ENCODE measurements around the gene COL18A1. TPM values are rescaled to one million over a fixed set of nuclear protein-coding genes. Genes with fewer than 3 reads are reported as not detected.

Gene COL18A1
- total and polyA plus RNA-seq, 2 experiments from 2014 or later = 97.1 to 140 TPM

GRCh38 chr21:45463871-45464270, 58.9 kb downstream of the COL18A1 start:
- DNase-seq (ENCODE audit: low spot score) = no peak
- Histone ChIP-seq H3K4me1 (ENCODE audit: insufficient read depth) (peaks cover 12% of the 10 kb centered on the region), H3K79me2 (peaks cover 25% of the 10 kb centered on the region), H3K4me2 (no peak overlapping the region), H3K27ac (no peak overlapping the region), H3K9me3 (ENCODE audit: low read depth) (peaks cover 11% of the 10 kb centered on the region), H3K9me2 (replicated peaks; ENCODE audit: insufficient read depth) (no peaks in the 10 kb centered on the region), H4K20me1 (ENCODE audit: insufficient read depth, poor library complexity, severe bottlenecking) (no peaks in the 10 kb centered on the region), H3K4me3 (no peak overlapping the region), H3K36me3 (replicated peaks; ENCODE audit: insufficient read depth, low read depth) (no peaks in the 10 kb centered on the region), H3K27me3 (no peaks in the 10 kb centered on the region), H2AFZ (no peak overlapping the region)
- 95% methylated on average over 6 of the region's 7 CpGs for WGBS (ENCODE audit: low lambda C conversion rate, missing lambda C conversion rate)
- TF ChIP-seq CTCF (IDR thresholded peaks at IDR 0.05; ENCODE audit: poor library complexity) (no peak), EZH2phosphoT487 (IDR thresholded peaks at IDR 0.05; ENCODE audit: low read depth, severe bottlenecking, unreplicated experiment) (no peak), EZH2 (IDR thresholded peaks at IDR 0.05; ENCODE audit: borderline replicate concordance) (no peak)

- H3K27me3 ChIP-seq = no peaks in the 10 kb centered on the region
- no peak overlapping the region for H3K4me3 ChIP-seq
- no peaks in the 10 kb centered on the region for H4K20me1 ChIP-seq (ENCODE audit: insufficient read depth, poor library complexity, severe bottlenecking)
- no peak for TF ChIP-seq EZH2 (IDR thresholded peaks at IDR 0.05; ENCODE audit: borderline replicate concordance)
- TF ChIP-seq CTCF (IDR thresholded peaks at IDR 0.05; ENCODE audit: poor library complexity) = no peak
- 98% methylated on average over 5 of the region's 5 CpGs for WGBS (ENCODE audit: low lambda C conversion rate, missing lambda C conversion rate)
- no peaks in the 10 kb centered on the region for H3K36me3 ChIP-seq (replicated peaks; ENCODE audit: insufficient read depth, low read depth)
- peaks cover 25% of the 10 kb centered on the region for H3K79me2 ChIP-seq
- peaks cover 16% of the 10 kb centered on the region for H3K4me1 ChIP-seq (ENCODE audit: insufficient read depth)
- no peak overlapping the region for H3K4me2 ChIP-seq
- no peaks in the 10 kb centered on the region for H3K9me2 ChIP-seq (replicated peaks; ENCODE audit: insufficient read depth)
- H3K27ac ChIP-seq = no peak overlapping the region
- peaks cover 11% of the 10 kb centered on the region for H3K9me3 ChIP-seq (ENCODE audit: low read depth)
- no peak overlapping the region for H2AFZ ChIP-seq
- DNase-seq (ENCODE audit: low spot score) = no peak
Measured at GRCh38 chr21:45464309-45464708, 59.3 kb downstream of the COL18A1 start.

- H3K36me3 ChIP-seq (replicated peaks; ENCODE audit: insufficient read depth, low read depth) = no peaks in the 10 kb centered on the region
- 74% methylated on average over 16 of the region's 16 CpGs for WGBS (ENCODE audit: low lambda C conversion rate, missing lambda C conversion rate)
- H3K9me2 ChIP-seq (replicated peaks; ENCODE audit: insufficient read depth) = no peaks in the 10 kb centered on the region
- peaks cover 25% of the 10 kb centered on the region for H3K79me2 ChIP-seq
- no peaks in the 10 kb centered on the region for H3K27me3 ChIP-seq
- DNase-seq (ENCODE audit: low spot score) = no peak
- peaks cover 11% of the 10 kb centered on the region for H3K9me3 ChIP-seq (ENCODE audit: low read depth)
- H3K4me2 ChIP-seq = no peak overlapping the region
- peaks cover 20% of the 10 kb centered on the region for H3K4me1 ChIP-seq (ENCODE audit: insufficient read depth)
- no peak overlapping the region for H3K4me3 ChIP-seq
- no peaks in the 10 kb centered on the region for H4K20me1 ChIP-seq (ENCODE audit: insufficient read depth, poor library complexity, severe bottlenecking)
- H2AFZ ChIP-seq = no peak overlapping the region
- H3K27ac ChIP-seq = no peak overlapping the region
- TF ChIP-seq CTCF (IDR thresholded peaks at IDR 0.05; ENCODE audit: poor library complexity) (no peak), EZH2phosphoT487 (IDR thresholded peaks at IDR 0.05; ENCODE audit: low read depth, severe bottlenecking, unreplicated experiment) (no peak), EZH2 (IDR thresholded peaks at IDR 0.05; ENCODE audit: borderline replicate concordance) (no peak)
Measured at GRCh38 chr21:45465105-45465504, 60.1 kb downstream of the COL18A1 start.

Measured in hepatocyte (in vitro differentiated cells).